ENCODE results near the gene CYP4Z1. TPM values are rescaled to one million over a fixed set of nuclear protein-coding genes. Genes with fewer than 3 reads are reported as not detected.

Gene CYP4Z1
- total RNA-seq, 1 experiment from 2014 or later, result not detected

GRCh38 chr1:47160716-47161115, 93.7 kb downstream of the CYP4Z1 start:
- Histone ChIP-seq H3K27me3 (no peaks in the 10 kb centered on the region), H3K4me3 (no peak overlapping the region), H3K9me3 (no peaks in the 10 kb centered on the region), H3K36me3 (no peaks in the 10 kb centered on the region)
- DNase-seq, result no peak

- DNase-seq, result no peak
- Histone ChIP-seq H3K27me3 (no peaks in the 10 kb centered on the region), H3K4me3 (no peak overlapping the region), H3K9me3 (no peaks in the 10 kb centered on the region), H3K36me3 (no peaks in the 10 kb centered on the region)
Measured at GRCh38 chr1:47161298-47162040, 94.4 kb downstream of the CYP4Z1 start.

DNA sequence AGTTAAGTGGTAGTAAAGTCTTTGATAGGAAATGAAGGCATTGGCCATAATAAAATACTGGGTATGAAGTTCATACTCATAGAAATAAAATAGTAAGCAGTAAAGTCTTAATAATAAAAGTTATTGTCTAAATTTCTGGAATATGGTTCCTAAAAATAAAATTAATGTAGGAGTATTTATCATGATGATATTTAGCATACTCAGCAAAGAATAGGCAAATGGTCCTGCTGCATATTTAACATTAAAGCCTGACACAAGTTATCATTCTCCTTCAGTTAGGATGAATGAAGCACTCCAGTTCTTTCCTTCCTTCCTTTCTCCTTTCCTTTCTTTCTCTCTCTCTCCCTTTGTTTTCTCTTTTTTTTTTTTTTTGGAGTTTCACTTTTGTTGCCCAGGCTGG, 97.5 kb downstream of the CYP4Z1 start:
- Histone ChIP-seq H3K9me3 (no peaks in the 10 kb centered on the region), H3K27me3 (no peaks in the 10 kb centered on the region), H3K4me3 (no peak overlapping the region), H3K36me3 (no peaks in the 10 kb centered on the region)
- no peak for DNase-seq

Other genes with a start within 250 kb of the CYP4Z1 start
- not detected in 2 replicates for gene CYP4A11, start 125.8 kb upstream of the CYP4Z1 start, total RNA-seq (2014; rRNA removed; shearing (Covaris generic); ENCODE audit: low replicate concordance)
- gene CYP4X1, start 43.6 kb upstream of the CYP4Z1 start, total RNA-seq (2014; rRNA removed; shearing (Covaris generic); ENCODE audit: low replicate concordance), result 1.3 TPM in 1 of 2 replicates, not detected in the other
- not detected in 2 replicates for gene CYP4A22, start 70.2 kb downstream of the CYP4Z1 start, total RNA-seq (2014; rRNA removed; shearing (Covaris generic); ENCODE audit: low replicate concordance)
- gene PDZK1IP1, start 122.8 kb downstream of the CYP4Z1 start, total RNA-seq (2014; rRNA removed; shearing (Covaris generic); ENCODE audit: low replicate concordance), result not detected in 2 replicates
- not detected in 2 replicates for gene TAL1, start 165.0 kb downstream of the CYP4Z1 start, total RNA-seq (2014; rRNA removed; shearing (Covaris generic); ENCODE audit: low replicate concordance)
- gene STIL, start 246.9 kb downstream of the CYP4Z1 start, total RNA-seq (2014; rRNA removed; shearing (Covaris generic); ENCODE audit: low replicate concordance), result 9.6 and 14.2 TPM in 2 replicates